ENCODE data around the gene NT5DC2.

The NT5DC2 gene

DNA sequence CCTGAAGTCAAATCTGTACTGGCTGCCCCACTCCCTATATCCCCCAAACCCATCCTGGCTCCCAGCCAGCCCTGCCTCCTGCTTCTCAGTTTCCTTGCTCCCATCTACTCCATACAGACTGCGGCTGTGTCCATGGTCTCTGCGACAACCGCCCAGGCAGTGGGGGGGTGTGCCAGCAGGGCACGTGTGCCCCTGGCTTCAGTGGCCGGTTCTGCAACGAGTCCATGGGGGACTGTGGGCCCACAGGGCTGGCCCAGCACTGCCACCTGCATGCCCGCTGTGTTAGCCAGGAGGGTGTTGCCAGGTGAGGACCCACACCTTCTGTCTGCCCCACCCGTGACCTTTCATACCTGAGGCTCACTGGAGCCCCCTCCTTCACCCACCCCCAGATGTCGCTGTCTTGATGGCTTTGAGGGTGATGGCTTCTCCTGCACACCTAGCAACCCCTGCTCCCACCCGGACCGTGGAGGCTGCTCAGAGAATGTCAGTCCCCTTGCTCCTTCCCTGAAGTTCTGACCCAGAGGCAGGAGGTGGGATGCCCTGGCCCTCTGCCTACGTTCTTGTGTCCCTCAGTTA, 23.8 kb downstream of the NT5DC2 start:
- DNase-seq: no peak

DNA sequence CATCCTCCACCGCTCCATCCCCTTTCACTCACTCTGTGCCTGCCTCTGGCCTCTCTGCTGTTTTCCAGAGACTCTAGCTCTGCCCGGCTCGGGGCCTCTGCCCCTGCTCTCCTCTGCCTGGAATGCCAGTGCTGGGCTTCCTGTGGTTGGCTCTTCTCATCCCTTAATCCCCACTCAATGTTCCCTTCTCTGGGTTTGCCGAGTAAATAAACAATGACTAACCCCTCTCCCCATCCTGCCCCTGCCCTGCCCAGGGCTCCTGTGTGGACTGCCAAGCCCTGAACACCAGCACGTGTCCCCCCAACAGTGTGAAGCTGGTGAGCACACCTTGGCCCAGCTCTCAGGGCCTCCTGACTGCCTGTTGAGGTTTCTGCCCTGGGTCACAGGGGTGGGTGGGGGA, 26.3 kb downstream of the NT5DC2 start:
- DNase-seq: no peak

DNA sequence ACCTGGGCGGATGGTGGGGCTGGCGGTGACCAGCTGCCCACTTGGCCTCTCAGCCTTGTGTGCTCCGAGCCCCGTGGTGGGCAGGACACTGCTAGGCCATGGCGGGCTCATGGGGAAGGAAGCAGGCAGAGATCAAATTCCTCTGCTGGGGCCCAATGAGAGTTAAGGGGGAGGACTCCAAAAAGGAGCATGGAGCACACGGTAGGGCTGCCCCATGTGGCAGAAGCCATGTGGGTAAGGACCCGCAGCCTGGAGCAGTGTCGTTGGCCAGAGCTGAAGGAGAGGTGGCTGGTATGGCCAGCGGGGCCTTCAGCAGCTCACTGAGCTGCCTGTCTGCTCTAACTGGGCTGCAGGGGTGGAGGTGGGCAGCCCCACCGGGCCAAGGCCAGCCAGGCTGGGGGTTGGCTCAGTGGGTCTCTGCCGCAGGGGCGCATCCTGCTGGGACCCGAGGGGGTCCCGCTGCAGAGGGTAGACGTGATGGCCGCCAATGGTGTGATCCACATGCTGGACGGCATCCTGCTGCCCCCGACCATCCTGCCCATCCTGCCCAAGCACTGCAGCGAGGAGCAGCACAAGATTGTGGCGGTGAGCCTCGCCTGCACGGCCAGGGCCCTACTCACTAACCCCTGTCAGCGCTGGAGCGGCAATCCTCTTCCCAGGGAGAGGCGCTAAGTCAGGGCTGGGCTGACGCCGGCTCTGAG, 27.2 kb downstream of the NT5DC2 start:
- no peak for DNase-seq

DNA sequence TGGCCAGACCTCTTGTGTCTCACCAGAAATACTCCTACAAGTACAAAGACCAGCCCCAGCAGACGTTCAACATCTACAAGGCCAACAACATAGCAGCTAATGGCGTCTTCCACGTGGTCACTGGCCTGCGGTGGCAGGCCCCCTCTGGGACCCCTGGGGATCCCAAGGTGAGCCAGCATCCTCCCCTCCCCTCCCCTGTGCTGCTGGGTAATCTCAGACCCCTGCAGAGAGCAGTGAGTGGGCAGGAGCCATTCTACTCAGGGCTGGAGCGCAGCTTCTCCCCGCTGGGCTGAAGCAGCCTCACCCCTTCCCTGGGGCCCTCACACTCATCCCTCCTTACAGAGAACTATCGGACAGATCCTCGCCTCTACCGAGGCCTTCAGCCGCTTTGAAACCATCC, 28.7 kb downstream of the NT5DC2 start:
- DNase-seq: no peak

DNA sequence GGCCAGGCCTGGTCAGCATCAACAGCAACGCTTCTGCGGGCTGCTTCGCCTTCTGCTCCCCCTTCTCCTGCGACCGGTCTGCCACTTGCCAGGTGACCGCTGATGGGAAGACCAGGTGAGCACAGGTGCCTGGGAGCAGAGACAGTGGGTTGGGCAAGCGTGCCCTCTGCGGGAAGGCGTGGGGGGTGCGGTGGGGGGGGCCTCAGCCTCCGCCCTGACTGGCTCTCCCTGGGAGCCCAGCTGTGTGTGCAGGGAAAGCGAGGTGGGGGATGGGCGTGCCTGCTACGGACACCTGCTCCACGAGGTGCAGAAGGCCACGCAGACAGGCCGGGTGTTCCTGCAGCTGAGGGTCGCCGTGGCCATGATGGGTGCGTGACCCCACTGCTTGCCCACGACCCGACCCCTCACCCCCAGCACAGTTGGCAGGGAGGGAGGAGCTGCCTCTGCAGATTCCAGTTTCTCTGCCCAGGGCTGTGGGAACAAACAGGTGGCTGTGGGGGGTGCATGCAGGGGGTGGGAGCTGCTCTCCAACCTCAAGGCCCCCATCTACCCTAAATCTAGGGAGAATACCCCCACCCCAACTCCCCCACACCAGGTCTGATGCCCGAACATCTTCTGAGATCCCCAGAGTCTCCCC, 29.8 kb downstream of the NT5DC2 start:
- no peak for DNase-seq

DNA sequence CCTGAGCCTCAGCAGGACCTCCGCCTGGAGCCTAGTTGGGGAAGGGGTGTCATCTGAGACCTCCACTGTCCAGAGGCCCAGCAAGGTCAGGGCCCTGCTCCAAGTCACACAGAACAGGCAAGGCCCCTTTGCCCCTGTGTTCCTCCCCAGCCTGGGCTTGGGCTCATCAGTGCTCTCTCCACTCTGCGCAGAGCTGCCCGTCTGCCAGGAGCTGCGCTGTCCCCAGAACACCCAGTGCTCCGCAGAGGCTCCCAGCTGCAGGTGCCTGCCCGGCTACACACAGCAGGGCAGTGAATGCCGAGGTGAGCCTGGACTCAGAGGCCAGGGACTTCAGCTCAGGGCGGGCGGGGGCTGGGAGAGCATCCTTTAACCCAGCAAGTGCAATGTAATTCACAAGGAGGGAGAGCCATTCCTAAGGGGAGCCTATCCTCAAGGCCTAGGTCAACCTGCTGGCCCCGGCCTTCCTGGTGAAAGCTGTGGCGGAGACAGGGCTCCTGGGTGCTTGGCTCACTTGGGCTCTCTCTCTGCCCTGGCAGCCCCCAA, 30.8 kb downstream of the NT5DC2 start:
- no peak for DNase-seq

DNA sequence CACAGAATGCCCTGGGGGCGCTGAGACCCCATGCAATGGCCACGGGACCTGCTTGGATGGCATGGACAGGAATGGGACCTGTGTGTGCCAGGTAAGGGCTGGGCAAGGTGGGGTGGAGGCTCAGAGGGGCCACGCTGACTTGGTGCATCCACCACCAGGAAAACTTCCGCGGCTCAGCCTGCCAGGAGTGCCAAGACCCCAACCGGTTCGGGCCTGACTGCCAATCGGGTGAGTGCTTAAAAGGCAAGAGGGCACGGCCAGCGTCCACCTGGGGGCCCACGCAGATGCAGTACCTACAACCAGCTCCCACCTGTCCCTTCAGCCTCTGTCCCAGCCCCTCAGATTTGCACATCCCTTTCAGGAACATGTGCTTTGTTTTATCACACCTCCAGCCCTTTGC, 31.7 kb downstream of the NT5DC2 start:
- DNase-seq: no peak

DNA sequence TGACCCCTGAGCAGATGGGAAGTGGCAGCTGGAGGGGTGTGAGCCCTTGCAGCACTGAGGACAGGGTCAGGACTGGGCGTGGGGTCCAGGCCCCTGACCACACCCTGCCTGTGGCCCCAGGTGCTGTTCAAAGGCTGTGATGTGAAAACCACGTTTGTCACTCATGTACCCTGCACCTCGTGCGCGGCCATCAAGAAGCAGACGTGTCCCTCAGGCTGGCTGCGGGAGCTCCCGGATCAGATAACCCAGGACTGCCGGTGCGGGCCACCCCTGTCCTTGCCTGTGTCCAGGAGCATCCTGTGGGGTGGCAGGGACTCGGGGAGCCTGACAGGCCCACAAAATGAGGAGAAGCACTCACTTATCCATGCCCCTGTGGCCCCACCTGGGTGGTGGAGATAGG, 32.6 kb downstream of the NT5DC2 start:
- no peak for DNase-seq

DNA sequence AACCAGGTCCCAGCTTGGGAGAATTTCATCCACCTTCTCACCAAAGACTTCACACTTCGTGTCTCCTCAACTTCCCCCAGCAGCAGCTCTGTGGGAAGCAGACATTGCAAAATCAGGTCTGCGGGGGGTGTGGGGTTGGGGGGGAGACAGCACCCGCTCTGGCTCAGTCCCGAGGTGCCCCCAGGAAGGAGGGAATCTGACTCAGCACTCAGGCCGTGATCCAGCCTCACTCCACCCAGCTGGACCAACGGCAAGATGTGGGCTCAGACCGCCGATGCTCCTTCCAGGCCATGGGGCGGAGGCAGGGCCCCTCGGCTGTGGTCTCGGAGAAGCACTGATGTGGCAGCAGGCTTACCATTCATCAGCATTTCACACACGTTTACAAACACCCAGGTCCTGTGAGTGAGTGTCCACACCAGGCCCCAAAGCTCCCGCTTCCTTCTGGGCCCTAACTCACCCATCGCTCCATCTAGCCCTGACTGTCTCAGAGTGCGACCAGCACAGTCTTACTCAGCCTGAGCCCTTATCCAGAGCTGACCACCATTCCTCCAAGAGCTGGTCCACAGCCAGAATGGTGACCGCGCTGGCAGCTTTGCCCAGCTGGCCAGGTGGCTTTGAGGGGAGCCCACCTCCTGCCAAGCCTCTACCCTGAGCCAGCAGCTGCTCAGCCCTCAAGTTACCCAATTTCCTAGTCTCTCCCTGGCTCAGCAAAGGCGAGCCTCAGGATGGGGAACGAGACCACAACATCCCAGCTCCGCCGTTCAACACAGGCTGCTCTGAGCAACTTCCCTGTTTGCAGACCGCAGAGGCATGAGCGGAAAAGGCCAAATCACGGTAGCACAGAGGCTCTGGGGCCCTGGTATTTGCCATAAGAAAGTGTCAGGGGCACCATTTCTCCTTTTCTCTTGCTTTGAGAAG, 35.3 kb downstream of the NT5DC2 start:
- DNase-seq: no peak

DNA sequence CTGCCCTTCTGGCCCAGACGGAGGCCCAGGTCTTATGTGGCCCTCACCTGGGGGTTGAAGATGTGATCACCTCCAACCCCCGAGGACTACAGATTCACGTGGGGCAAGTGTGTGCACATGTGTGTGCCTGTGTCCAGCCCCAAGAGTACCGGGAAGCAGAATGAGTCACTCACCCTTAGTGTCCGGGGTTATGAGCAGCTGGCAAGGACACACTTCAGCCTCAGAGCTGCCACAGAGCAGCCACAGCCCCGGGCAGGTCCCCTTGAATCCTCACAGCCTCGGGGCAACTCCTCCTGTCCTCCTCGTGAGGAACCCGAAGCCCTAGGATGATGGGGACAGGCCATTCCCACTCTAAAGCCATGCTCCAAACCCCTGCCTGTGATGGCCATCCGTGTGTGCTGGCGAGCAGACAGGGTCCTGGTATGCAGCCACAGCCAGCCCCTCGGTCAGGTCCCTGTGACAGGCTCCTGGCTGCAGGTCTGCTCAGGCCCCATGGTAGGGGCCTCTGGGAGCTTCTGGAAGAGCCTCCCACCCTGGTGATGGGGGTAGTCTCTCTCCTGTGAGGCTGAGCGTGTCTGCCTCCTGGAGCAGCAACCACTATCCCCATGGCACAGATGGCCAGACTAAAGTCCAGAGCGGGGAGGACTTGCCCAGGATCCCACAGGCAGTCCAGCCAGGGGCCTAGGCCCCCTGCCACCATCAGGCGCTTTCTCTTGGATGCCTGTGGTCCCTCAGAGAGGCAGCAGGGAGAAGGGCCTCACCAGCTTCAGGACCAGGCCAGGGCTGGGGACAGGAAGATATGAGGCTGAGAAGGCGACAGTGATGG, 37.7 kb downstream of the NT5DC2 start:
- no peak for DNase-seq

DNA sequence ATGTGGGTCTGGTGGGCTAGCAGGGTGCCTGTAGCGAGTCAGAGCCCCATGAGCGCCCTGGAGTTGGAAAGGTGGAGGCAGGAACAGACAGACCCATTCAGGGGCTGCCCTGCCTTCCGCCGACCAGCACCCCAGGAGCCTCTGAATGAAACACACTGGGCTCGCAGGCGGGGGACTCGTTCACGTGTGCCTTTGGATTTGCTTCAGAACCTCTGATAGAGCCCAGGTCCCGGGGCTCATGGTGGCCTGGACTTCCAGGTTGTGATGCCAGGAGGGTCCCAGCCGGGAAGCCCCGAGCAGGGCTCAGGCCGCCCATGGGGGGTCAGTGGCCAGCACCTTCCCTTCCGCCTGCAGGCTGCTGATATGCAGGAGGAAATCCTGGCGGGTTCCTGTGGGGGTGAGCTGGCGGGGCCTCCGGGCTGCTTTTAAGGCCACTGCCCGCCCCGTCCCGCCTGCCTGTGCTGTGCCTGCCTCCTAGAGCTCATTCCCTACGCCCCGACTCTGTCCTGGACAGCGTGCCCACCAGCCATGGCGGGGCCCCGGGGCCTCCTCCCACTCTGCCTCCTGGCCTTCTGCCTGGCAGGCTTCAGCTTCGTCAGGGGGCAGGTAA, 38.7 kb downstream of the NT5DC2 start, which contains the start of gene STAB1:
STAB1 (plus strand) TSS at position 453 of the 610 bp plus-strand sequence; CDS start at position 529, 76 bp downstream.
- DNase-seq: no peak

DNA sequence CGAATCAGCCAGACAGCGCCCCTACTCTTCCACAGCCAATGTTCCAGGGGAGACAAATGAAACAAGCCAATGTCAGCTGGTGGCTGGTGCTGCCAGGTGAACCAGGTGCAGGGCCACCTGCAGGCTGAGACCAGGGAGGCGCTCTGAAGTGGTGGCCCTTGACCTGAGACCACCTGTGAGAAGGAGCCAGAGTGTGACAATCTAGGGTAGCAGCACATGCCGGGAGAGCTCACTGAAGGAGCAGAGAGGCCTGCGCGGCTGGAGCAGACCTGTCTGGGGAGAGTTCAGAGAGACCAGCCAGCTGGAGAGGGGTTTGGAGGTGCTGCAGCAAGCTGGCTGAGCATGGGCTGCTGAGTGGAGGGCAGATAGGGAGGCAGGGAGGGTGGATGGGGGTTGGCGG, 39.2 kb downstream of the NT5DC2 start:
- no peak for DNase-seq

DNA sequence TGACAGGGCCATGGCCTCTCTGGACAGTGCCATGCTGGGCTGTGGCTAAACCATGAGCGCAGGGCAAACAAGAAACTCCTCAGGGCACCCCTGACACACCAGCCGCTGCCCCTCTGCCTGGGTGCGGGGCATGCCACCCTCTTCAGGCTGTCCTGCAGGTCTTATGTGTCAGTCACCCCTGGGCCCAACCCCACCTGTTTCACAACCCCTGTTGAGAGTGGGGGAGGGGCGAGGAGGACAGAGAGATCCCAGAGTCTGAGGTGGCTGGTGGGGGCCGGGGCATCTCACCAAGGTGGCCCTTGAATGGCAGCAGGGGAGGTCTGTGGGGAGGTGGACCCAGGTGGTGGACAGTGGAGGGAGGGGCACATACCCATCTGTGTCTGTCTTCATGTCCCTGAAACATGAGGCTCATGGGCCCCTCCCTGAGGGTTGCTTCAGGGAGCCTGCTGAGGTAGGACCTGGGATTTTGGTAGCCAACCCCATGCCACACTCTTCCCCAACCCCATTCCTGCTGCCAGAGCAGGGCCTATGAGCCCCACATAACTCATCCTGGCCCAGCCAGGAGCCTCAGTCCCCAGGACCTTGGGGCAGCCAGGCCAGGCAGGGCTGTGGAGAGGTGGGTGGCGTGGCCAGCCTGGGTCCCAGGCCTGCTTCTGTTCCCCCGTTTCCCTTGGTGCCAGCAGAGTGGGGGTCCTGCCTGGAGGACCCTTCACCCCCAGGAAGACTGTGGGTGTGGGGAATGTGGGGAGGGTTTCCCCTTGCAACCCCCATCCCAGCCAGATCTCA, 40.2 kb downstream of the NT5DC2 start:
- DNase-seq: no peak

DNA sequence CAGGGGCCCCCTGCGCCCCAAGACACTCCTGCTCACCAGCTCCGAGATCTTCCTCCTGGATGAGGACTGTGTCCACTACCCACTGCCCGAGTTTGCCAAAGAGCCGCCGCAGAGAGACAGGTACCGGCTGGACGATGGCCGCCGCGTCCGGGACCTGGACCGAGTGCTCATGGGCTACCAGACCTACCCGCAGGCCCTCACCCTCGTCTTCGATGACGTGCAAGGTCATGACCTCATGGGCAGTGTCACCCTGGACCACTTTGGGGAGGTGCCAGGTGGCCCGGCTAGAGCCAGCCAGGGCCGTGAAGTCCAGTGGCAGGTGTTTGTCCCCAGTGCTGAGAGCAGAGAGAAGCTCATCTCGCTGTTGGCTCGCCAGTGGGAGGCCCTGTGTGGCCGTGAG, 41.6 kb downstream of the NT5DC2 start:
- DNase-seq: no peak

DNA sequence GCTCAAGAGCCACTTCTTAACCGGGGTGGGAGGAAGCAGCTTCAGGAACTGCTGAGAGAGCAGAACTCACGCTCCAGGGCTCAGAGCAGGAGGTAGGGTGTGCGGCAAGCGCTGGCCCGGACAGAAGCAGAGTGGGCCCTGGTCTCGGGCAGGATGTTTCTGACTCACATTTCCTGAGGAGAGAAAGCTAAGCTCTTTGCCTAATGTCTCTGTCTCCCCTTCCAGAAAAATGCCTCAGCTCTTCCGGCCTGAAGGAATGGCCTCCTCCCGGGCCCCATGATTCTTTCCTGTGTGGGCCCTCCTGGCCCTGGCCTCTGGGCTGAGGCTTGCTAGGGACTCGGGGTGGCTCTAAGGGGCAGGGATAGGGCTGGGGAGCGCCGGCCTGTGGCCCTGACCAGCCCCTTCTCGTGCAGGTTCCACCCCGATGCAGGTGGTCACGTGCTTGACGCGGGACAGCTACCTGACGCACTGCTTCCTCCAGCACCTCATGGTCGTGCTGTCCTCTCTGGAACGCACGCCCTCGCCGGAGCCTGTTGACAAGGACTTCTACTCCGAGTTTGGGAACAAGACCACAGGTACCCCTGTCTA, 42.6 kb downstream of the NT5DC2 start:
- DNase-seq: no peak

DNA sequence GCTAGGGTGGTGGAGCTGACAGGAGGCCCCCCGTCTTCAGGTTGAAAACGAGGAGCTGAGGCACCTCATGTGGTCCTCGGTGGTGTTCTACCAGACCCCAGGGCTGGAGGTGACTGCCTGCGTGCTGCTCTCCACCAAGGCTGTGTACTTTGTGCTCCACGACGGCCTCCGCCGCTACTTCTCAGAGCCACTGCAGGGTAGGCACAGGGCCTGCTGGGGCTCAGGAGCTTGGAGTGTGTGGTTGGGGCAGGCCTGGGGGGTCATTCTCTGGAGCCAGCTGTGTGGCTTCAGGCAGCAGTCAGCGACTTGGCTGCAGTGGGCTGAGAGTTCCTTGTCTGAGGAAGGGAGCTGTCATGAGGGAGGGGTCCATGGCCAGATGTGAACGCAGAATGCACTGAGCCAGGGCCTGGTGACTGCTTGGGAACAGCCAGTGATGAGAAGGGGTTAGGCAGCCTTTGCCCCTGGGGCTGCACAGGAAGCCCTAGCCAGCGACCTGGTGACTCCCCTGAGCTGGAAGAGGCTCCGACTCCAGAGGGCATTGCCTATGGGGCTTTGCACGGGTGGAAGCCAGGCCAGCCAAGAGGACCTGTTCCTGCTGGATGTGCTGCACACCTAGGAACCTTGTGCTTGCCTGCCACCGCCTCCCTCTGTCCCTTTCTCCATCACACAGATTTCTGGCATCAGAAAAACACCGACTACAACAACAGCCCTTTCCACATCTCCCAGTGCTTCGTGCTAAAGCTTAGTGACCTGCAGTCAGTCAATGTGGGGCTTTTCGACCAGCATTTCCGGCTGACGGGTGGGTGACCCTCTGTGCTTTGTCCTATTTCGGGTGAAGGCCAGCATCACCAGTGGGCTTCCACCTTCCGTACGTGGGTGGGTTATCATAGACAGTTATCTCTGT, 43.4 kb downstream of the NT5DC2 start:
- DNase-seq: no peak

DNA sequence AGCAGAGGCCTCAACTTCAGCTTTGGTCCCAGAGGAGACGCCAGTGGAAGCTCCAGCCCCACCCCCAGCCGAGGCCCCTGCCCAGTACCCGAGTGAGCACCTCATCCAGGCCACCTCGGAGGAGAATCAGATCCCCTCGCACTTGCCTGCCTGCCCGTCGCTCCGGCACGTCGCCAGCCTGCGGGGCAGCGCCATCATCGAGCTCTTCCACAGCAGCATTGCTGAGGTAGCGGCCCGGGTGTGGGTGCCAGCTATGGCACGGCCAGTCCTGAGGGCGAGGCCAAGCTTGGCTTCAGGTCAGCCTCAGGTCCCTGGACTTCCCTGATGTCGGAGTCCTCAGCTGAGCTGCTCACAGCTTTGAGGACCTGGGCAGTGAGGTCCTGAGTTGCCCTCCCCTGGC, 44.2 kb downstream of the NT5DC2 start:
- DNase-seq: no peak

DNA sequence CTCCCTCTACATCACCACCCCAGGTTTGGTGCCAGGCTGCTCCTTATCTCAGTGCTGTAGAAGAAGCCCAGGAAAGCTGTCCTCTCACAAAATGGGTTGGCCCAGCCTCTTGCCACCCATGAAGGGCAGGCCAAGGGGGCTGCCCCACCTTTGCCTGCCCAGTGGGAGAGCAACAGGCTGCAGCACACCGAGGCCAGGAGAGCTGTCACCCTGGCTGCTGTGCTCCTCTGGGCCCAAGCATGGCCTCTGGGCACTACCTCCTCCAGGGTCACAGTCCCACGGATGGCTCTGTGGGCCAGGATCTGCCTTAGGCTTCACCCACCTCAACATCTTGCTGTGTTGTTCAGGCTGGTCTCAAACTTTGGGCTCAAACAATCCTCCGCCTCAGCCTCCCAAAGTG, 44.9 kb downstream of the NT5DC2 start:
- no peak for DNase-seq

All from effector CD4-positive, alpha-beta T cell (primary cell).